K562 (cell line): ENCODE results near the gene DTX2. TPM values are rescaled to one million over a fixed set of nuclear protein-coding genes. Genes with fewer than 3 reads are reported as not detected.
"Not testable (repeated sequence)": the region's sequence is repeated elsewhere in the genome, so short reads cannot be mapped to it uniquely, and the experiment has no call there.

ENCODE experiments used
- ATAC-seq: fragments of 200-7000 bp; cut with Tn5 transposase; 3 replicates; pipeline ENCODE4 v1.9.1; 2020; ENCODE audit warnings: moderate library complexity
- BruUV-seq: library from RNA; stranded (reverse); fragments of 400-500 nt; replicated peaks from 2 replicates; lab custom pipeline; 2021; lab: Mats Ljungman, UMichigan
- CTCF ChIA-PET: fragments of 300-600 bp; formaldehyde crosslinking; extraction: SDS; loops from one replicate; lab custom pipeline; 2021; ENCODE audit warnings: low intra/inter-chr PET ratio; lab: Yijun Ruan, JAX
- POLR2A ChIA-PET: fragments of 300-600, 350-650 bp; sonication (Branson Sonifier 250); formaldehyde crosslinking; extraction: SDS; loops from one replicate; lab custom pipeline; 2021; ENCODE audit warnings: antibody characterized with exemption, inconsistent platforms; lab: Yijun Ruan, JAX
- DNase-seq, 4 experiments: peaks; one replicate each; pipeline versions ENCODE4 v3.0.0 to v3.0.0-alpha.2; 2011 to 2018; ENCODE audit warnings: low spot score in 3 of 4, mixed read lengths in 3 of 4; ENCODE audit errors: extremely low read depth in 1 of 4
- FAIRE-seq: peaks from 2 replicates; lab custom pipeline; 2011; peaks lifted over from hg19 to GRCh38; lab: Jason Lieb, UNC
- H2AFZ ChIP-seq: 2 replicates; pipeline ENCODE4 v1.6.0; 2011; ENCODE audit warnings: low read depth, low read length, control low read depth, inconsistent platforms
- H3K27ac ChIP-seq: fragments of 200-600 bp; 3 replicates; pipeline ENCODE4 v1.8.0; 2011; ENCODE audit warnings: low read depth, mild to moderate bottlenecking, control low read depth, inconsistent platforms, low read length, moderate library complexity, mixed read lengths; ENCODE audit errors: extremely low read depth
- H3K27me3 ChIP-seq, 2 experiments: fragments of 300-600 bp in 1 of 2; 2 replicates in 1 of 2; 3 replicates in 1 of 2; pipeline versions ENCODE4 v1.6.0 to v1.8.0; 2011; ENCODE audit warnings: inconsistent platforms in 2 of 2, low read length in 2 of 2, mild to moderate bottlenecking in 1 of 2, mixed read lengths in 1 of 2, moderate library complexity in 1 of 2; ENCODE audit not compliant: control insufficient read depth in 2 of 2, insufficient read depth in 2 of 2
- H3K36me3 ChIP-seq: fragments of 300-600 bp; 3 replicates; pipeline ENCODE4 v1.8.0; 2011; ENCODE audit warnings: mild to moderate bottlenecking, low read length, inconsistent platforms; ENCODE audit not compliant: control insufficient read depth, insufficient read depth
- H3K4me1 ChIP-seq, 2 experiments: fragments of 200-600 bp in 1 of 2; replicated peaks in 1 of 2; 2 replicates in 1 of 2; 3 replicates in 1 of 2; pipeline versions ENCODE4 v1.5.1 to v1.8.0; 2011; ENCODE audit warnings: inconsistent platforms in 2 of 2, low read length in 2 of 2, mild to moderate bottlenecking in 1 of 2, mixed read lengths in 1 of 2, moderate library complexity in 1 of 2; ENCODE audit not compliant: control insufficient read depth in 2 of 2, insufficient read depth in 2 of 2
- H3K4me2 ChIP-seq: 2 replicates; pipeline ENCODE4 v1.6.1; 2011; ENCODE audit warnings: low read length, control low read depth, inconsistent platforms, mixed read lengths; ENCODE audit not compliant: insufficient read depth
- H3K4me3 ChIP-seq: fragments of 200-600 bp; sonication (generic), shearing (Covaris generic); 2 replicates; pipeline ENCODE4 v1.5.1; 2016; ENCODE audit warnings: control low read depth, inconsistent platforms
- H3K79me2 ChIP-seq: fragments of 200-600 bp; 3 replicates; pipeline ENCODE4 v1.8.0; 2011; ENCODE audit warnings: low read length, inconsistent platforms; ENCODE audit not compliant: control insufficient read depth, insufficient read depth
- H3K9ac ChIP-seq, 2 experiments: 2 replicates each; pipeline versions ENCODE4 v1.6.0 to v1.6.1; 2011; ENCODE audit warnings: low read depth in 2 of 2, low read length in 2 of 2, control low read depth in 1 of 2, inconsistent platforms in 1 of 2, mild to moderate bottlenecking in 1 of 2, mixed read lengths in 1 of 2; ENCODE audit not compliant: insufficient read depth in 1 of 2
- H3K9me1 ChIP-seq: one replicate; pipeline ENCODE4 v1.6.0; 2011; ENCODE audit warnings: inconsistent platforms, mild to moderate bottlenecking, low read length, moderate library complexity; ENCODE audit not compliant: control insufficient read depth, insufficient read depth
- H3K9me3 ChIP-seq: replicated peaks from 2 replicates; pipeline ENCODE4 v1.5.1; 2011; ENCODE audit warnings: low read depth, low read length, inconsistent platforms; ENCODE audit not compliant: control insufficient read depth, insufficient read depth
- H4K20me1 ChIP-seq: replicated peaks from 2 replicates; pipeline ENCODE4 v1.6.1; 2011; ENCODE audit warnings: low read length, inconsistent platforms, mixed read lengths; ENCODE audit not compliant: control insufficient read depth, insufficient read depth
- FOSL1 ChIP-seq: fragments of 200-800 bp; sonication (Bioruptor generic); conservative IDR thresholded peaks from 2 replicates; pipeline ENCODE4 v1.6.1; 2016; ENCODE audit warnings: missing genetic modification characterization, missing compliant biosample characterization
- JUND ChIP-seq, 2 experiments: IDR thresholded peaks; 2 replicates in 1 of 2; 3 replicates in 1 of 2; pipeline ENCODE4 v1.6.1; 2011; ENCODE audit warnings: borderline replicate concordance in 2 of 2, low read depth in 2 of 2, low read length in 2 of 2, improper control_type of control experiment in 1 of 2, missing biosample characterization in 1 of 2, missing genetic modification characterization in 1 of 2, missing genetic modification reagents in 1 of 2
- PHF8 ChIP-seq: fragments of 200-600 bp; sonication (generic); IDR thresholded peaks from 2 replicates; pipeline ENCODE4 v1.6.1; 2012; ENCODE audit warnings: mixed run types, mild to moderate bottlenecking, inconsistent platforms, low read length, moderate library complexity, borderline replicate concordance
- SPI1 ChIP-seq: IDR thresholded peaks from 2 replicates; pipeline ENCODE4 v1.6.1; 2011; ENCODE audit warnings: low read depth, low read length, control low read depth, borderline replicate concordance
- WGBS: fragments of 100-300 bp; shearing (Covaris generic); methylation state at CpG from one replicate; pipeline ENCODE4 v1.1.6; 2016; ENCODE audit warnings: low coverage, mixed read lengths; ENCODE audit not compliant: insufficient coverage; ENCODE audit errors: missing lambda C conversion rate; 5-methylcytosine and 5-hydroxymethylcytosine counted together
- in situ Hi-C: fragments of 300-500 bp; cut with MboI; formaldehyde crosslinking; loops from 4 replicates; pipeline ENCODE4 v1.15.0; 2018; ENCODE audit warnings: inconsistent platforms, mixed read lengths
- intact Hi-C: fragments of 100-400 bp; cut with micrococcal nuclease; formaldehyde crosslinking; loops from 2 replicates; pipeline ENCODE4 v1.14.2; 2022
- polyA plus RNA-seq, 8 experiments: library from polyadenylated mRNA; depleted of rRNA in 4 of 8; stranded (reverse) in 5 of 8; unstranded in 3 of 8; fragments of >200 nt; fragmentation: Nextera tagmentation in 2 of 8; fragmentation: Illumina TruSeq in 1 of 8; extraction: Ambion mirVana in 2 of 8; extraction: Trizol in 1 of 8; gene quantifications; 2 replicates each; pipeline versions ENCODE4 v1.2.1 to v1.2.3, GENCODE V29; 2011 to 2014; ENCODE audit warnings: inconsistent platforms in 1 of 8, missing spikeins in 1 of 8
- total RNA-seq, 7 experiments: library from RNA; depleted of rRNA in 6 of 7; stranded (reverse); fragments of >200 nt in 6 of 7; fragmentation: Illumina TruSeq in 2 of 7; extraction: Trizol in 2 of 7; gene quantifications; 2 replicates each; pipeline versions ENCODE4 v1.2.1 to v1.2.3, GENCODE V29; 2011 to 2021; ENCODE audit warnings: low replicate concordance in 1 of 7

DTX2 gene
- total and polyA plus RNA-seq, 9 of the 15 experiments (the other 6 are each of a cell fraction or from before 2014, with no cell fraction given) = 0.20 to 31.5 (median 9.8) TPM

DNA sequence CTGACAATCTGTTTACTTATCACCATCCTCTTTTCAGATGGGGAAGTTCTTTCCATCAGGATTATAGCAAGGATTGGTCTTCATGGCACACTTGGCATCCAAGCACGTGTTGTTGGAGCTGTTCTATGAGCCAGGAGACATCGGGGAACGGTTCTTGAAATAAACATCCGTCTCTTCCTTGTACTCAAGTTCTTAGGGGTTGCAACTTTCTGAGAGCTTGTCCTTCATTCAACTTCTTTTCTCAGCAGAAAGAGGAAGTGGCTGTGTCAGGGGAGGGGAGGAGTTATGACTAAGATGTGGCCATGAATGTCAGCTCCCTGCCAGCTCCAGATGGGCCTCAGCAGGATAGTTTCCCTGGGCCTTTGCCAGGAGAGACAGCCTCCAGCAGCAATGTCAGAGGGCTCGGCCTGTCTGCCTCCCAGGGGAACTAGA, 15.9 kb upstream of the DTX2 start:
- 5% methylated on average over 4 of the region's 5 CpGs for WGBS
- H3K9me3 ChIP-seq; H3K9me1 ChIP-seq; H3K4me1 ChIP-seq; H4K20me1 ChIP-seq; POLR2A ChIA-PET; H3K4me3 ChIP-seq; intact Hi-C loops; CTCF ChIA-PET; H3K27me3 ChIP-seq; in situ Hi-C loops; H3K36me3 ChIP-seq; H3K79me2 ChIP-seq; TF ChIP-seq JUND (IDR thresholded peaks at IDR 0.05; ENCODE audit: borderline replicate concordance, low read depth, low read length): not testable (repeated sequence)
- Histone ChIP-seq H3K27ac (peak overlapping the region; percentile 76), H2AFZ (peak overlapping the region; percentile 94), H3K9ac (peak overlapping the region in 1 of 2 experiments; percentile 56; a peak in 1 of 4 replicates), H3K4me2 (peak overlapping the region; percentile 64)
- FAIRE-seq (peak; percentile 98), ATAC-seq (peak; percentile 88), DNase-seq (peak in 2 of 4 experiments; percentile 5 to 59)
- TF ChIP-seq PHF8 (peak; percentile 27; the same call in 1 of the 2 replicates), SPI1 (peak; percentile 95), JUND (tag; IDR thresholded peaks at IDR 0.05; ENCODE audit: borderline replicate concordance, low read depth, low read length) (peak; percentile 18; the same call in 1 of the 3 replicates), FOSL1 (tag) (0 out of 2 replicates have a peak, but pooled peaks have one; percentile 13)
- TSS peak; percentile 97 for BruUV-seq

DNA sequence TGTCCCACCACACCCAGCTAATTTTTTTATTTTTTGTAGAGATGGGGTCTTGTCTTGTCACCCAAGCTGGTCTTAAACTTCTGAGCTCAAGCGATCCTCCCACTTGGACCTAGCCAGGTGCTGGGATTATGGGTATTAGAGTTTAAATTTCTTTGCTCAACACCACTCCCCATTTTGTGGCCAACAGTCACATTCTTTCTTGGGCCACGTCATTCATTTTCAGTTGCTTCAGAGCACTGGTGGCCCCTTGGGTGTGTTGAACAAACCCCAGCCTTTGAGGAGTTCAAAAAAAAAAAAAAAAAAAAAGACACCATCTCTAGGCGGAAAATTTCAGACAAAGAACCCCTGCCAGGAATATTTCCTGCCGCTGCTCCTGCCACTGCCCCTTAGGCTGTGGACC, 4.5 kb upstream of the DTX2 start:
- CTCF ChIA-PET, H4K20me1 ChIP-seq, BruUV-seq, DNase-seq, POLR2A ChIA-PET, H2AFZ ChIP-seq, H3K9me3 ChIP-seq, H3K4me3 ChIP-seq, H3K4me1 ChIP-seq, H3K27ac ChIP-seq, ATAC-seq, H3K4me2 ChIP-seq, intact Hi-C loops, H3K36me3 ChIP-seq, H3K79me2 ChIP-seq, H3K9ac ChIP-seq, FAIRE-seq, H3K9me1 ChIP-seq, H3K27me3 ChIP-seq: not testable (repeated sequence)
- no CpG with 5 or more reads among the region's 4 CpGs for WGBS
- in situ Hi-C loops = loop anchor here (5.0 kb wide), 1 partner anchor 495 kb away; no protein-coding TSS in a partner anchor

DNA sequence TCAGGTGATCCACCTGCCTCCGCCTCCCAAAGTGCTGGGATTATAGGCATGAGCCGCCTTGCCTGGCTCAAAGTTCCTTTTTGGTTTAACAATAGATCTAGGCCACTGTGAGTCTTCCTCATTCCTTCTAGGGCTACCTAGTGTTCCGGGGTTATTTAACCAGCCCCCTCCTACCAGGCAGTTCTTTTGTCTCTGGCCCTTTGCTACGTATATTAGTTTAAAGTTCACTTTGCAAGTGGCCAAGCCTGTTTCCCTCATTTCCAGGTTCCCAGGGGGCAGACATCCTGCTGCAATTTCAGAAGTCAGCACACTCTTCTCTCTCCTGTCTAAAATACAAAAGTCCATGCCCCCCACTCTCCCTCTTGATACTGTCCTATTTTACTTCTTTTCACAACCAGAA, 3.0 kb upstream of the DTX2 start:
- WGBS = 24% methylated on average over 1 of the region's 4 CpGs
- H4K20me1 ChIP-seq, H3K4me2 ChIP-seq, ATAC-seq, H3K9me1 ChIP-seq, H3K9ac ChIP-seq, H3K4me3 ChIP-seq, BruUV-seq, CTCF ChIA-PET, H3K4me1 ChIP-seq, H3K36me3 ChIP-seq, DNase-seq, H3K79me2 ChIP-seq, H3K27ac ChIP-seq, intact Hi-C loops, H3K9me3 ChIP-seq, H3K27me3 ChIP-seq, POLR2A ChIA-PET, H2AFZ ChIP-seq, FAIRE-seq: not testable (repeated sequence)
- in situ Hi-C loops = loop anchor here (5.0 kb wide), 1 partner anchor 494 kb away; no protein-coding TSS in a partner anchor
